ENCODE results near the gene ATP10A. TPM values are rescaled to one million over a fixed set of nuclear protein-coding genes. Genes with fewer than 3 reads are reported as not detected.
A peak's percentile ranks its signal among the peaks of the same experiment; 100 is the strongest.

Gene ATP10A
- total and polyA plus RNA-seq, 2 experiments from 2014 or later = not detected

GRCh38 chr15:25673351-25673750 lies 189.8 kb downstream of the ATP10A start:
- DNase-seq (ENCODE audit: low read depth in 1 of 2, low spot score in 1 of 2) = no peak
- Histone ChIP-seq H3K4me1 (ENCODE audit: low read depth) (peaks cover 18% of the 10 kb centered on the region), H3K27ac (no peak overlapping the region), H3K9me3 (ENCODE audit: low read depth) (no peaks in the 10 kb centered on the region), H3K27me3 (no peaks in the 10 kb centered on the region), H3K36me3 (no peaks in the 10 kb centered on the region), H3K4me3 (no peak overlapping the region)
- TF ChIP-seq, protein P1, sequence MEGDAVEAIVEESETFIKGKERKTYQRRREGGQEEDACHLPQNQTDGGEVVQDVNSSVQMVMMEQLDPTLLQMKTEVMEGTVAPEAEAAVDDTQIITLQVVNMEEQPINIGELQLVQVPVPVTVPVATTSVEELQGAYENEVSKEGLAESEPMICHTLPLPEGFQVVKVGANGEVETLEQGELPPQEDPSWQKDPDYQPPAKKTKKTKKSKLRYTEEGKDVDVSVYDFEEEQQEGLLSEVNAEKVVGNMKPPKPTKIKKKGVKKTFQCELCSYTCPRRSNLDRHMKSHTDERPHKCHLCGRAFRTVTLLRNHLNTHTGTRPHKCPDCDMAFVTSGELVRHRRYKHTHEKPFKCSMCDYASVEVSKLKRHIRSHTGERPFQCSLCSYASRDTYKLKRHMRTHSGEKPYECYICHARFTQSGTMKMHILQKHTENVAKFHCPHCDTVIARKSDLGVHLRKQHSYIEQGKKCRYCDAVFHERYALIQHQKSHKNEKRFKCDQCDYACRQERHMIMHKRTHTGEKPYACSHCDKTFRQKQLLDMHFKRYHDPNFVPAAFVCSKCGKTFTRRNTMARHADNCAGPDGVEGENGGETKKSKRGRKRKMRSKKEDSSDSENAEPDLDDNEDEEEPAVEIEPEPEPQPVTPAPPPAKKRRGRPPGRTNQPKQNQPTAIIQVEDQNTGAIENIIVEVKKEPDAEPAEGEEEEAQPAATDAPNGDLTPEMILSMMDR (IDR thresholded peaks at IDR 0.05; ENCODE audit: low read depth, low read length) = no peak

DNA sequence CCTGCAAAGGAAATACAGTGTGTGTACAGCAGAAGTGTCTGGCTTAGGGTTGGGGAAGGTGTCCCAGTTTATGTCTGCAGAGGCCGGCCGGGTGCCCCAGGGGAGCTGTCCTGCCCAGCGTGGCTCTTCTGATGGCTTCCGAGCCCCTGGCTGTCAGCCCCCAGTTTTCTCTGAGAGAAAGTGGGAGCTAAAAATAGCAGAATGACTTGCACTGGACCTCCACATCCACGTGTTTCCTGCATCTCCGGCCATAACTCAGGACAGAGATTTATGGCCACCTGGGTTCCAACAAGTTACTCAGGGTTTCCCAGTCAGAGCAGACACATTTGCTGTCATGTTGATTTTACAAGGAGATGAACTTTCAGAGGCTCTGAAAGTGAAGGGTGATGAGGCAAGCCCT lies 192.0 kb downstream of the ATP10A start:
- H3K27ac ChIP-seq = peak overlapping the region; percentile 93
- TF ChIP-seq, protein P1 (IDR thresholded peaks at IDR 0.05; ENCODE audit: low read depth, low read length) = no peak
- H3K27me3 ChIP-seq = no peaks in the 10 kb centered on the region
- peaks cover 21% of the 10 kb centered on the region for H3K4me1 ChIP-seq (ENCODE audit: low read depth)
- no peak overlapping the region for H3K4me3 ChIP-seq
- no peaks in the 10 kb centered on the region for H3K9me3 ChIP-seq (ENCODE audit: low read depth)
- no peaks in the 10 kb centered on the region for H3K36me3 ChIP-seq
- DNase-seq (ENCODE audit: low read depth in 1 of 2, low spot score in 1 of 2) = peak in 1 of 2 donors; percentile 72

- DNase-seq (ENCODE audit: low read depth in 1 of 2, low spot score in 1 of 2) = no peak
- Histone ChIP-seq H3K36me3 (no peaks in the 10 kb centered on the region), H3K4me3 (peak overlapping the region; percentile 19), H3K9me3 (ENCODE audit: low read depth) (no peaks in the 10 kb centered on the region), H3K4me1 (ENCODE audit: low read depth) (peaks cover 21% of the 10 kb centered on the region), H3K27ac (peak overlapping the region; percentile 93), H3K27me3 (no peaks in the 10 kb centered on the region)
- TF ChIP-seq, protein P1 (IDR thresholded peaks at IDR 0.05; ENCODE audit: low read depth, low read length) = no peak
Observed at GRCh38 chr15:25670621-25671020, 192.5 kb downstream of the ATP10A start.

GRCh38 chr15:25670025-25670554 lies 193.0 kb downstream of the ATP10A start:
- H3K27ac ChIP-seq = peak overlapping the region; percentile 93
- H3K9me3 ChIP-seq (ENCODE audit: low read depth) = no peaks in the 10 kb centered on the region
- no peaks in the 10 kb centered on the region for H3K27me3 ChIP-seq
- H3K4me3 ChIP-seq = peak overlapping the region; percentile 19
- no peaks in the 10 kb centered on the region for H3K36me3 ChIP-seq
- H3K4me1 ChIP-seq (ENCODE audit: low read depth) = peaks cover 21% of the 10 kb centered on the region
- peak; percentile 64 to 88 for DNase-seq (ENCODE audit: low read depth in 1 of 2, low spot score in 1 of 2)
- TF ChIP-seq, protein P1 (IDR thresholded peaks at IDR 0.05; ENCODE audit: low read depth, low read length) = no peak

- Histone ChIP-seq H3K27ac (no peak overlapping the region), H3K27me3 (no peaks in the 10 kb centered on the region), H3K9me3 (ENCODE audit: low read depth) (no peaks in the 10 kb centered on the region), H3K36me3 (no peaks in the 10 kb centered on the region), H3K4me1 (ENCODE audit: low read depth) (peaks cover 21% of the 10 kb centered on the region), H3K4me3 (no peak overlapping the region)
- no peak for DNase-seq (ENCODE audit: low read depth in 1 of 2, low spot score in 1 of 2)
- TF ChIP-seq, protein P1 (IDR thresholded peaks at IDR 0.05; ENCODE audit: low read depth, low read length) = no peak
Observed at GRCh38 chr15:25668901-25669300, 194.2 kb downstream of the ATP10A start.
